ENCODE results near the gene DDX1. TPM values are rescaled to one million over a fixed set of nuclear protein-coding genes. Genes with fewer than 3 reads are reported as not detected.

Gene DDX1
- total and polyA plus RNA-seq, 9 of the 15 experiments (the other 6 are each of a cell fraction or from before 2014, with no cell fraction given) = 116 to 277 (median 232) TPM

DNA sequence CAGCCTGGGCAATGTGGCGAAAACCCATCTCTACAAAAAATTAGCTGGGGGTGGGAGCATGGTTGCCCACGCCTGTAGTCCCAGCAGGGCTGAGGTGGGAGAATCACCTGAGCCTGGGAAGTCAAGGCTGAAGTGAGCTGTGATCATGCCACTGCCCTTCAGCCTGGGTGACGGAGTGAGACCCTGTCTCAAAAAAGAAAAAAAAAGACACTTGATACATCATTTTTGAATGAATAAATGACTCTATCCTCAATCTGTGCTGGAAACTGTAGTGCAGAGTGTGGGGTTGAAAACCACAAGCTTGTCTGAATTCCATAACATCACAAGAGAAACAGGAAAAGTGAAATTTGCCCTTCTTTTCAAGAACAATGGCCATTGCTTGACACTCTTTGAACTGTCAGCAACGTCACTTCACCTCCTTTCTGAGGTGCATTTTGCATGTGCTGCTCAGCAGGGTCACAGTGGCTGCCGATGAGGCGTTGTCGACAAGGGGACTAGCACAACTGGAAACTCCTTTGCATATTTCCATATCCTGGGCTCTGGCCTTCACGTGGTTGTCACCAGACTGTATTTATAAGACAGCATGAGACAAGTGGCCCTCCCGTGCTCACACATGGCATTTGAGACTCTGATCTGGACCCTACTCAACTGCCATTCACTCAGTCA, 54.2 kb downstream of the DDX1 start:
- no peaks in the 10 kb centered on the region for H3K79me2 ChIP-seq (ENCODE audit: control insufficient read depth, insufficient read depth, low read length)
- FAIRE-seq = no peak
- in situ Hi-C loops (cut with MboI) = loop anchor here (10.0 kb wide), 1 partner anchor 849 kb away; no protein-coding TSS in a partner anchor
- H3K9me1 ChIP-seq (ENCODE audit: control insufficient read depth, insufficient read depth, low read length) = no peaks in the 10 kb centered on the region
- ChIA-PET POLR2A (interaction anchor here (0.6 to 1.1 kb wide), 3 partner anchors 11 to 184 kb away, joined by 3 to 4 read pairs (median 3); no protein-coding TSS in a partner anchor), CTCF (ENCODE audit: low intra/inter-chr PET ratio) (no interaction called here)
- no peak overlapping the region for H2AFZ ChIP-seq (ENCODE audit: low read depth, low read length)
- no peaks in the 10 kb centered on the region for H3K9me3 ChIP-seq (replicated peaks; ENCODE audit: control insufficient read depth, insufficient read depth, low read depth, low read length)
- WGBS (ENCODE audit: insufficient coverage, low coverage, missing lambda C conversion rate) = 12% methylated on average over 9 of the region's 9 CpGs
- intact Hi-C loops (cut with micrococcal nuclease) = no loop called here
- H3K4me2 ChIP-seq (ENCODE audit: insufficient read depth, low read length) = no peak overlapping the region
- H3K4me3 ChIP-seq = no peak overlapping the region
- H3K36me3 ChIP-seq (ENCODE audit: control insufficient read depth, insufficient read depth, low read length) = peaks cover 6% of the 10 kb centered on the region; the same call in 1 of the 3 replicates
- TF ChIP-seq JUNB (CRISPR knock-in tag; conservative IDR thresholded peaks at IDR 0.05) (no peak), ELF4 (CRISPR knock-in tag; IDR thresholded peaks at IDR 0.05) (no peak), KDM5B (IDR thresholded peaks at IDR 0.05; ENCODE audit: insufficient replicate concordance, low read depth, low read length) (no peak), ZBTB8A (IDR thresholded peaks at IDR 0.05; ENCODE audit: partially characterized antibody) (no peak), NELFE (IDR thresholded peaks at IDR 0.05; ENCODE audit: insufficient read depth, insufficient read length) (no peak), SREBF2 (CRISPR knock-in tag; IDR thresholded peaks at IDR 0.05) (no peak), THRAP3 (IDR thresholded peaks at IDR 0.05; ENCODE audit: borderline replicate concordance) (no peak), CCNT2 (IDR thresholded peaks at IDR 0.05; ENCODE audit: borderline replicate concordance, extremely low read depth, insufficient read length, low read depth, low read length) (no peak)
- TF ChIP-seq, protein P1, sequence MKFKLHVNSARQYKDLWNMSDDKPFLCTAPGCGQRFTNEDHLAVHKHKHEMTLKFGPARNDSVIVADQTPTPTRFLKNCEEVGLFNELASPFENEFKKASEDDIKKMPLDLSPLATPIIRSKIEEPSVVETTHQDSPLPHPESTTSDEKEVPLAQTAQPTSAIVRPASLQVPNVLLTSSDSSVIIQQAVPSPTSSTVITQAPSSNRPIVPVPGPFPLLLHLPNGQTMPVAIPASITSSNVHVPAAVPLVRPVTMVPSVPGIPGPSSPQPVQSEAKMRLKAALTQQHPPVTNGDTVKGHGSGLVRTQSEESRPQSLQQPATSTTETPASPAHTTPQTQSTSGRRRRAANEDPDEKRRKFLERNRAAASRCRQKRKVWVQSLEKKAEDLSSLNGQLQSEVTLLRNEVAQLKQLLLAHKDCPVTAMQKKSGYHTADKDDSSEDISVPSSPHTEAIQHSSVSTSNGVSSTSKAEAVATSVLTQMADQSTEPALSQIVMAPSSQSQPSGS (CRISPR knock-in tag; IDR thresholded peaks at IDR 0.05) = no peak
- TF ChIP-seq, protein P2, sequence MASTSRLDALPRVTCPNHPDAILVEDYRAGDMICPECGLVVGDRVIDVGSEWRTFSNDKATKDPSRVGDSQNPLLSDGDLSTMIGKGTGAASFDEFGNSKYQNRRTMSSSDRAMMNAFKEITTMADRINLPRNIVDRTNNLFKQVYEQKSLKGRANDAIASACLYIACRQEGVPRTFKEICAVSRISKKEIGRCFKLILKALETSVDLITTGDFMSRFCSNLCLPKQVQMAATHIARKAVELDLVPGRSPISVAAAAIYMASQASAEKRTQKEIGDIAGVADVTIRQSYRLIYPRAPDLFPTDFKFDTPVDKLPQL (IDR thresholded peaks at IDR 0.05; ENCODE audit: extremely low read depth, insufficient read length) = no peak
- TF ChIP-seq, protein P3, sequence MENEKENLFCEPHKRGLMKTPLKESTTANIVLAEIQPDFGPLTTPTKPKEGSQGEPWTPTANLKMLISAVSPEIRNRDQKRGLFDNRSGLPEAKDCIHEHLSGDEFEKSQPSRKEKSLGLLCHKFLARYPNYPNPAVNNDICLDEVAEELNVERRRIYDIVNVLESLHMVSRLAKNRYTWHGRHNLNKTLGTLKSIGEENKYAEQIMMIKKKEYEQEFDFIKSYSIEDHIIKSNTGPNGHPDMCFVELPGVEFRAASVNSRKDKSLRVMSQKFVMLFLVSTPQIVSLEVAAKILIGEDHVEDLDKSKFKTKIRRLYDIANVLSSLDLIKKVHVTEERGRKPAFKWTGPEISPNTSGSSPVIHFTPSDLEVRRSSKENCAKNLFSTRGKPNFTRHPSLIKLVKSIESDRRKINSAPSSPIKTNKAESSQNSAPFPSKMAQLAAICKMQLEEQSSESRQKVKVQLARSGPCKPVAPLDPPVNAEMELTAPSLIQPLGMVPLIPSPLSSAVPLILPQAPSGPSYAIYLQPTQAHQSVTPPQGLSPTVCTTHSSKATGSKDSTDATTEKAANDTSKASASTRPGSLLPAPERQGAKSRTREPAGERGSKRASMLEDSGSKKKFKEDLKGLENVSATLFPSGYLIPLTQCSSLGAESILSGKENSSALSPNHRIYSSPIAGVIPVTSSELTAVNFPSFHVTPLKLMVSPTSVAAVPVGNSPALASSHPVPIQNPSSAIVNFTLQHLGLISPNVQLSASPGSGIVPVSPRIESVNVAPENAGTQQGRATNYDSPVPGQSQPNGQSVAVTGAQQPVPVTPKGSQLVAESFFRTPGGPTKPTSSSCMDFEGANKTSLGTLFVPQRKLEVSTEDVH (IDR thresholded peaks at IDR 0.05; ENCODE audit: low read depth, partially characterized antibody) = no peak
- no peak for ATAC-seq
- no peak for DNase-seq (ENCODE audit: extremely low read depth in 1 of 4, low spot score in 3 of 4)
- no peaks in the 10 kb centered on the region for H4K20me1 ChIP-seq (replicated peaks; ENCODE audit: control insufficient read depth, insufficient read depth, low read length)
- H3K27ac ChIP-seq (ENCODE audit: extremely low read depth, low read depth, low read length) = no peak overlapping the region
- BruUV-seq (replicated peaks) = no TSS peak
- peaks cover 18 to 41% of the 10 kb centered on the region in 2 experiments for H3K27me3 ChIP-seq (ENCODE audit: control insufficient read depth in 2 of 2, insufficient read depth in 2 of 2, low read length in 2 of 2)
- no peaks in the 10 kb centered on the region for H3K4me1 ChIP-seq (replicated peaks in 1 of 2; ENCODE audit: control insufficient read depth in 2 of 2, insufficient read depth in 2 of 2, low read length in 2 of 2)
- no peak overlapping the region for H3K9ac ChIP-seq (ENCODE audit: insufficient read depth in 1 of 2, low read depth in 2 of 2, low read length in 2 of 2)

All from K562 (cell line).